Smooth muscle cell of the brain vasculature (primary cell): ENCODE measurements around the gene AP2A2.

ENCODE experiments used
- DNase-seq: peaks from one replicate; pipeline ENCODE4 v3.0.0-alpha.2; 2012; ENCODE audit warnings: low read depth, low spot score

AP2A2 gene

GRCh38 chr11:925496-926301 lies at the start of gene AP2A2:
Gene AP2A2, plus strand, starts transcription at chr11:925870. Its CDS starts 152 bp downstream, at chr11:926022.
- DNase-seq: peak; percentile 71

- peak; percentile 23 for DNase-seq
These were observed 49.1 kb upstream of the AP2A2 start for GRCh38 chr11:876545-876944.

DNA sequence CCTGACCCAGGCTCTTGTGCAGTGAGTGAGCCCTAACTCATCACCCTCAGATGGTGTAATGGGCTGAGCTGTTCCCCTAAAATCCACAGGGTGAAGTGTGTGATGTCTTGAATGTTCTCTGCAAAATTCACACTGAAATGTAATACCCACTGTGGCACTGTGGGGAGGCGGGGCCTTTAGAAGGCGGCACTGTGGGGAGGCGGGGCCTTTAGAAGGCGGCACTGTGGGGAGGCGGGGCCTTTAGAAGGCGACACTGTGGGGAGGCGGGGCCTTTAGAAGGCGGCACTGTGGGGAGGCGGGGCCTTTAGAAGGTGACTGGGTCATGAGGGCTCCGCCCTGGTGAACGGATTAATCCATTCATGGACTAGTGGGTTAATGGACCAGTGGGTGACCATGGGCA lies 48.1 kb upstream of the AP2A2 start:
- DNase-seq: no peak

DNA sequence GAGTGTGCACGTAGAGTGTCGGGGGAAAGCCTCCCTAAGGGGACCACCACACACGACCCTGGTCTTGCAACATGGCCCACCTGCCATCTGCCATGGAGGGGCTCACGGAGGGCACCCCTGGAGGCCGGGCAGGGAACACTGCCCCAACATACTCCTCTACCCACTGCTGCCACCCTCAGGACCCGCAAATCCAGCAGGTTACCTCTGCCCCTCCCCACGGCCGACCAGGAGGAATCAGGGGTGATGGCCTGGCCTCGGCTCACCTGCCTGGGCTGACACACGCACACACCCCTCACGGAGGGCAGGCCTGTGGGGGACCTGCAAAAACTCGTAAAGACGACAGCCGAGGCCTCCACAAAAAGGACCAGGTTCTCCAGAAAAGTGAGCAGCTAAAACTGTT lies 45.2 kb upstream of the AP2A2 start:
- no peak for DNase-seq

DNA sequence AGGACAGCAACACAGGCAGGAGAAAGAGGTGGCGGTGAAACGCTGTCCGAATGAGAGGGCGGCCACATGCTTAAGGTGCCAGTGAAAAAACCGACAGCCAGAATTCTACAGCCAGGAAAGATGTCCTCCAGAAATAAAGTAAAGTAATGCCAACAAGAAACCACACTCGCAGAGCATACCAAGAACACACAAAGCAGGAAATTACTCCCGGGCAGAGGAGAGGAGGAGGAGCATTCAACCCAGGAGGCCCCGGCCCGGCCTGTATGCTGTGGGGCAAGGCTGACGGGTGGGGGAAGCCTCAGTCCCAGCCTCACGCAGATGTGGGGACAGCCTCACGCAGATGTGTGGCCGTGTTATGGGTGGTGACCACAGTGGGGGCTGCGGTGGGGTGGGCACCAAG lies 43.1 kb upstream of the AP2A2 start:
- no peak for DNase-seq

DNA sequence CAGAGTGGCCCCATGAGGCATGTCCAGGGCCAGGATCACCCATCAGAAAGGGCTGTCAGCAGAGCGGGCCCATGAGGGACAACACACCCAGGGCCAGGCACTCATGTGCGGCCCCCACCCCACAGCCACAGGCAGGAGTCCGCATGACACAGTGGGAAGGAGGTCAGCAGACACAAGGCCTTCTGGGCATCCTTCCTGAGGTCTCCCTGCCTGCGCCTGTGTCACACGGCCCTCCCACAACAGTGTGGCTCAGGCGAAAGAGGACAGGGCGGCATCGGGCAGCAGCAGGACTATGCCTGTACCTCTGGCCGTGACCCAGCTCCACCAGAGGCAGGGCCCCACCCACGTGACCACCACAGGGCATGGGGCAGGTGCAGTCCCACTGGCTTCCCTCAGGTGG lies 42.1 kb upstream of the AP2A2 start:
- no peak for DNase-seq

DNA sequence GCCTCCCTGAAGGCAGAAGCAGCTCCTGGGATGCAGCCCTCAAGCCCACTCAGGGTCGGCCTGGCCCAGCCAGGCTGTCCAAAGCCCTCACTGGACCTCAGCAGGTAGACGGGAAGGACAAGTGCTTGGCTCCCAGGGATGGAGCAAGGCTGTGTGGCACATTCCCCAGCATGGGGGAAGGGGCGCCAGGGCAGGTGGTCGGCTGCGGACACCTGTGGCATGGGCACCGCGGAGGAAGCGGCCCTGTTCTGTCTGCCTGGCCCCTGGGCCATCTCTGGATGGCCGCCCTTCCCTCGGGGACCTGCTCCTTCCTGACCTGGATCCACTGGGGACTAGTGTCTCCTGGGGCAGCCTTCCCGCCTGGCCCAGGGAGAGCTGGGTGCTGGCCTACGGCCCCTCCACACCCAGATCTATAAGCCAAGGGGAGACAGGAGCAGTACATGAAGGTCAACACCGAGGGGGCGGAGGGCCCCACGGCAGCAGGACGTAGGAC lies 41.0 kb upstream of the AP2A2 start:
- no peak for DNase-seq

DNA sequence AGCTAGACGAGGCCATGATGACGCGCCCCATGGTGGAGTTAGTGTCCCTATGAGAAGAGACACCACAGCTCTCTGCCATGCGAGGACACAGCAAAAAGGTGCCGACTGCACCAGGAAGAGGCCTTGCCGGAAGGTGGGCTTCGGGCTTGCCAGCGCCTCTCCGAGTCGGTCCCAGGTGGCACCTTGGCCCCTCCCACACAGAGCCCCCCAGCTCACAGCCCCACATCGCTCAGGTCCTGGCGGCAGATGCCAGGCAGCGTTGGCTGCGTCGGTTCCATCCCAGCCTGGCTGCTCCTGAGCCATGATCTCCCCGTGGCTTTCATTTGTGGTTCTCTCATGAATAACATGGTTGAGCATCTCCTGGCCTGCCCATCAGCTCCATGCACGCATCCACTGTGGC lies 39.1 kb upstream of the AP2A2 start:
- DNase-seq: no peak

DNA sequence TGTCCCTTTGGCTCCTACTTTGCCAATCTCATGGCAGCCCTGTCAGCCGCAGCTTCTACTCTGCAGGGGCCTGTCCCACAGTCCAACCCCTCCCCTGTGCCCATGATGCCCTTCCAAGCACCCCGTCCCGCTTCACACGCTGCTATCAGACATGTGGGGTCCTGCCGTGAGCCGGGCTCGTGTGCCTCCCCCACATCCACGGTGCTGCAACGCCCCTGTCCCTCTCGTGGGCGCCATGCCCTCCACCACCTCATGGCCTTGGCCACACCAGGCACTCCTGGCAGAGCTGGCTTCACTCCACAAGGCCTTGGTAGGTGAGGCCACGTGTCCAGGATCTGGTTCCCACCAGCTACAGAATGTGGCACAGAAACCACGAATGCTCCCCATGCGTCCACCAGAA lies 38.1 kb upstream of the AP2A2 start:
- no peak for DNase-seq

- no peak for DNase-seq
These were observed 37.1 kb upstream of the AP2A2 start for GRCh38 chr11:888310-889212.

- DNase-seq: no peak
These were observed 36.4 kb upstream of the AP2A2 start for GRCh38 chr11:889257-889656.

DNA sequence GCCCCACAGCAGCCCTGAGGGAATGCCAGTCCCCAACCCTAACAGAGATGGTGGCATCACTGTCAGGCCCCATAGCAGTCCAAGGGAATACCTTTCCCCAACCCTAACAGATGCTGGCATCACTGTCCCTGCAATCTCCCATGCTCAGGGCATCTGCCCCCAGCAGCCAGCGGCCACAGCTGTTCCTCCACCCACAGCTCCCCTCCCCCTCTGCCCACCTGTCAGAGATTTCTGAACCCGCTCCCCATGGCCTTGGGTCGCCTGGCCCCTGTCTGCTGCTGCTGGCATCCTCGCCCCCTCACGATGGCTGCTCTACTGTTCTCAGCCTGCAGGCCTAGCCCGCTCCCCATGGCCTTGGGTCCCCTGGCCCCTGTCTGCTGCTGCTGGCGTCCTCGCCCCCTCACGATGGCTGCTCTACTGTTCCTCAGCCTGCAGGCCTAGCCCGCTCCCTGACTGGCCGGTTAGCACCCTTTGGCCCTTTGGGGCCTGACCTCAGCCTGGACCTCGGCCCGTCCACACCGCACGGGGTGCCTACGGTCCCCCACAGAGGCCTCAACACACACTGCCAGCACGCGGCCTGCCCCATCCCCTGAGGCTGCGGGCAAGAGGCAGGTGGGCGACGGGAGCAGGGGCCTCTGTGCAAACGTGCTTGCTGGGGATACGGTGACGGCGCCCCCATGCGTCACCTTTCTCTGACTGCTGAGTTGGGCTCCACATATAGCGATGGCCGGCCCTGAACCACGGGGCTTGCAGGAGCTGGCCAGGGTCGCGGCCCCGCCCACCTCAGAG lies 35.8 kb upstream of the AP2A2 start:
- no peak for DNase-seq

GRCh38 chr11:890794-891540 lies 34.7 kb upstream of the AP2A2 start:
- DNase-seq: no peak

DNA sequence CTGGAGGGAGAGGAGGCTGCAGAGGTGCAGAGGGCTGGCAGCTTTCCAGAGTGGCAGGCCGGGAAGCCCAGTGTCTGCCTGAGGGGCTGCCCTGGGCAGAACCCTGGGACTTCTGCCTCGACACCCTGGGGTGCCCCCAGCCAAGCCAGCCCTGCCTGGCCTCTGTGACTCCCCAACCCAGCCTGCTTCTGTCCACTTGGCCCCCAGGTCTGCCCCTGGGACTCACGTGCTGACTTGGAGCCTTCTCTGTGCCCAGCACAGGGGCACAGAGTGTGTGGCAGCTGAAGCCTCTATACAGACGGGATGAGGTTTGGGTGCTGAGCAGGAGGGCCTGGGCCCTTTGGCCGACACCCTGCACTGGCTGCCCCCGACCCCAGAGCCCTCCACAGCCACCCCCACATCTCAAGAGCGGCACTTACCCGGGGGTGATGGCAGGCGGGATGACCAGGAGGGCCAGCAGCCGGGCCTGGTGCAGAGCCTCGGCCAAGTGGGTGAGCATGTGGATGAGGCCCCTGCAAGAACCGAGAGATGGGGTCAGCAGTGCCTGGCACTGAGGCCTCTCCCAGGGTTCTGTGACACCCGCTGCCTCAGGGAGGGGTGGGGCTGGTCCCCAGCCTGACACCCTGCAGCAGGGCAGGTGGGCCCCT lies 32.5 kb upstream of the AP2A2 start:
- DNase-seq: no peak

DNA sequence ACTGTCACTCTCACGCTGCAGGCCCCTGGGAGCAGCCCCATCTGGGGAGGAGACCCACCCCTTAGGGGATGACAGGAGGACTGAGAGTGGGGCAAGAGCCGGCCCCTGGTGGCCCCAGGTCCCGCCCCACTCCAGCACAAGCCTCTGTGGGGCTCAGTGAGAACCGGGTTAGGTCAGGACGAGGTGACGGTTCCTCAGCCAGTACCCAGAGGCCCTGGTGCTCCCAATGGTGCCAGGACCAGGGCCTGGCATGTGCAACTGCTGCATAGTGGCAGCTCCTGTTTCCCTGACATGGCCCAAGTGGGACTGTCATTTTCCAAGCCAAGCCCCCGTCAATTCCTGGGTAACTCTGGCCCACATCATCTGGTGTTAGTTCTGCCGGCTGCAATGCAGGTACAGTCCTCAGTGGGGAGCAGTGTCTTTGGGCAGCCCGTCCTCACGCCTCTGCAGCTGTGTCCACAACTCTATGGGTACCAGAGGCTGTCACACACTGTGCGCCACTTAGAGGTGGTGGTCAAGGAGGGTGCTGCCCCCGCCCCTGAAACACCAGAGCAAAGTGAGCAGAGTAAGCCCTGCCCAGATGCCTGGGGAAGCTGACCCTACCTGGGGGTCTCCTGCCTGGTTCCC lies 31.0 kb upstream of the AP2A2 start:
- no peak for DNase-seq

- DNase-seq: no peak
These were observed 30.1 kb upstream of the AP2A2 start for GRCh38 chr11:895331-896110.

GRCh38 chr11:897253-898142 lies 28.2 kb upstream of the AP2A2 start:
- no peak for DNase-seq

DNA sequence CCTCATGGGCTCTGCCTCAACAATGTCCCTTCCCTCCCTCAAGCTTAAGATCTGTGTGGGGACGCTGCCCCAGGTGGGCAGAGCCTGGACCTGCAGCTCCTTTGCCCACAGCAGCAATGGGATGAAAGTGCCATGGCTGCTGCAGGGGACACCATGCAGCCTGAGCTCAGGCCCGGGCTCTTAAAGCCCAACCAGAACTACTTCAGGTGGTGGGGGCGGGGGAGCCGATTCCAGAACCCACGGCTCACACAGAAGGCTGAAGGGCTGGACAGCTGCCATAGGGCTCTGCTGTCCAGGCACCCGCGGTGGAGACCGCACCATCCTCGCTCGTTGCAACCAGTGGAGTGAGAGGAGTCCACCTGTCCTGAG lies 27.5 kb upstream of the AP2A2 start:
- no peak for DNase-seq
